GM12892 (cell line): ENCODE measurements around the gene WDTC1.
"Not testable (repeated sequence)": the region's sequence is repeated elsewhere in the genome, so short reads cannot be mapped to it uniquely, and the experiment has no call there.

Experiments
- POLR2A ChIP-seq: IDR thresholded peaks from 2 replicates; pipeline ENCODE4 v1.6.1; 2011; ENCODE audit warnings: low read depth, low read length, control low read depth
- POLR2AphosphoS5 ChIP-seq: IDR thresholded peaks from 2 replicates; pipeline ENCODE4 v1.6.1; 2011; ENCODE audit warnings: low read depth, low read length, control low read depth

DNA sequence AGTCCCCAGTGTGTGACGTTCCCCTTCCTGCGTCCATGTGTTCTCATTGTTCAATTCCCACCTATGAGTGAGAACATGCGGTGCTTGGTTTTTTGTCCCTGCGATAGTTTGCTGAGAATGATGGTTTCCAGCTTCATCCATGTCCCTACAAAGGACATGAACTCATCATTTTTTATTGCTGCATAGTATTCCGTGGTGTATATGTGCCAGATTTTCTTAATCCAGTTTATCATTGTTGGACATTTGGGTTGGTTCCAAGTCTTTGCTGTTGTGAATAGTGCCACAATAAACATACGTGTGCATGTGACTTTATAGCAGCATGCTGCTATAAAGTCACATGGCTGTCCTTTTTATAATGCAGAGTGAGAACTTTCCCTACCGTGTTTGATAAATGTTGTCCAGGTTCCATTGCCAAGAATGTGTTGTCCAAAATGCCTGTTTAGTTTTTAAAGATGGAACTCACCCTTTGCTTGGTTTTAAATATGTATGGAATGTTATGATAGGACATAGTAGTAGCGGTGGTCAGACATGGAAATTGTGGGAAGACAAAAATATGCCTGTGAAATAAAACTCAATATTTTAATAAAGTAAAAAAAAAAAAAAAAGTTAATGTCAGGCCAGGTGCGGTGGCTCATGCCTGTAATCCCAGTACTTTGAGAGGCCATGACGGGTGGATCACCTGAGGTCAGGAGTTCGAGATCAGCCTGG lies 26.1 kb upstream of the WDTC1 start:
- not testable (repeated sequence) for TF ChIP-seq POLR2AphosphoS5, POLR2A
